Endothelial cell of umbilical vein (primary cell): ENCODE measurements around the gene ZNF474.

Experiments
- POLR2A ChIP-seq: IDR thresholded peaks from 2 replicates; pipeline ENCODE4 v1.6.1; 2012; ENCODE audit warnings: low read depth, mild to moderate bottlenecking, control low read depth, low read length
- POLR2AphosphoS5 ChIP-seq: IDR thresholded peaks from 2 replicates; pipeline ENCODE4 v1.6.1; 2012; ENCODE audit warnings: low read depth, mild to moderate bottlenecking, control low read depth, low read length, moderate library complexity; ENCODE audit not compliant: insufficient read depth
- TF ChIP-seq, protein P1 (sequence below), 2 donors: IDR thresholded peaks; 1 replicate in 1 of 2; 2 replicates in 1 of 2; pipeline ENCODE4 v1.5.1; 2011; ENCODE audit warnings: low read length in 2 of 2, mild to moderate bottlenecking in 2 of 2, moderate library complexity in 2 of 2, control low read depth in 1 of 2, inconsistent platforms in 1 of 2, low read depth in 1 of 2; ENCODE audit not compliant: insufficient read depth in 1 of 2; ENCODE audit errors: extremely low read depth in 1 of 2

DNA sequence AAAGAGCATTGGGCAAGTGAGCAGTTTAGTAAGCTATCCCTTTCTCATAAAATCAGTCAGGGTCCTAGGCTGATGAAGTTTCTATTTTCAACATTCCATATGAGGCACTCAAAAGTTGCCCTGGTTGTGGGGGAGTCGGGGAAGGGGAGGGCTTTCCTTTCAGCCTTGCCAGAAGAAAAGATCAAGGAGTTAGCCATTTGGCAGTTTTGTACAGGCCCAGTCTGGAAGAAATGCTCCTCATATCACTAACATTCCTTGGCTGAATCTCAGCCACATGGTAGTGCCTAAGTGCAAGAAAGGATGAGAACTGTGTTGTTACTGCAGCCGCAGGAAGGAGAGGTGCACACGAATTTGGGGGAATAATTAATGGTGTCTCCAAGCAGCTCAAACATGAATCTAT lies 60.8 kb downstream of the ZNF474 start:
- TF ChIP-seq, protein P1, sequence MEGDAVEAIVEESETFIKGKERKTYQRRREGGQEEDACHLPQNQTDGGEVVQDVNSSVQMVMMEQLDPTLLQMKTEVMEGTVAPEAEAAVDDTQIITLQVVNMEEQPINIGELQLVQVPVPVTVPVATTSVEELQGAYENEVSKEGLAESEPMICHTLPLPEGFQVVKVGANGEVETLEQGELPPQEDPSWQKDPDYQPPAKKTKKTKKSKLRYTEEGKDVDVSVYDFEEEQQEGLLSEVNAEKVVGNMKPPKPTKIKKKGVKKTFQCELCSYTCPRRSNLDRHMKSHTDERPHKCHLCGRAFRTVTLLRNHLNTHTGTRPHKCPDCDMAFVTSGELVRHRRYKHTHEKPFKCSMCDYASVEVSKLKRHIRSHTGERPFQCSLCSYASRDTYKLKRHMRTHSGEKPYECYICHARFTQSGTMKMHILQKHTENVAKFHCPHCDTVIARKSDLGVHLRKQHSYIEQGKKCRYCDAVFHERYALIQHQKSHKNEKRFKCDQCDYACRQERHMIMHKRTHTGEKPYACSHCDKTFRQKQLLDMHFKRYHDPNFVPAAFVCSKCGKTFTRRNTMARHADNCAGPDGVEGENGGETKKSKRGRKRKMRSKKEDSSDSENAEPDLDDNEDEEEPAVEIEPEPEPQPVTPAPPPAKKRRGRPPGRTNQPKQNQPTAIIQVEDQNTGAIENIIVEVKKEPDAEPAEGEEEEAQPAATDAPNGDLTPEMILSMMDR (IDR thresholded peaks at IDR 0.05; ENCODE audit: extremely low read depth in 1 of 2, insufficient read depth in 1 of 2, low read depth in 1 of 2, low read length in 2 of 2), result no peak
- no peak for TF ChIP-seq POLR2A
- TF ChIP-seq POLR2AphosphoS5, result no peak
